ENCODE results near the gene COBL.

COBL gene

GRCh38 chr7:51146816-51147586, 169.6 kb downstream of the COBL start:
- TF ChIP-seq, protein P1, sequence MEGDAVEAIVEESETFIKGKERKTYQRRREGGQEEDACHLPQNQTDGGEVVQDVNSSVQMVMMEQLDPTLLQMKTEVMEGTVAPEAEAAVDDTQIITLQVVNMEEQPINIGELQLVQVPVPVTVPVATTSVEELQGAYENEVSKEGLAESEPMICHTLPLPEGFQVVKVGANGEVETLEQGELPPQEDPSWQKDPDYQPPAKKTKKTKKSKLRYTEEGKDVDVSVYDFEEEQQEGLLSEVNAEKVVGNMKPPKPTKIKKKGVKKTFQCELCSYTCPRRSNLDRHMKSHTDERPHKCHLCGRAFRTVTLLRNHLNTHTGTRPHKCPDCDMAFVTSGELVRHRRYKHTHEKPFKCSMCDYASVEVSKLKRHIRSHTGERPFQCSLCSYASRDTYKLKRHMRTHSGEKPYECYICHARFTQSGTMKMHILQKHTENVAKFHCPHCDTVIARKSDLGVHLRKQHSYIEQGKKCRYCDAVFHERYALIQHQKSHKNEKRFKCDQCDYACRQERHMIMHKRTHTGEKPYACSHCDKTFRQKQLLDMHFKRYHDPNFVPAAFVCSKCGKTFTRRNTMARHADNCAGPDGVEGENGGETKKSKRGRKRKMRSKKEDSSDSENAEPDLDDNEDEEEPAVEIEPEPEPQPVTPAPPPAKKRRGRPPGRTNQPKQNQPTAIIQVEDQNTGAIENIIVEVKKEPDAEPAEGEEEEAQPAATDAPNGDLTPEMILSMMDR (IDR thresholded peaks at IDR 0.05; ENCODE audit: low read depth, low read length, missing control alignments), result no peak
- no peak for DNase-seq (ENCODE audit: low read depth)
- H3K4me3 ChIP-seq (ENCODE audit: low read depth, low read length), result no peak overlapping the region
- in situ Hi-C loops (cut with HindIII; ENCODE audit: low sequenced_read_pairs), result loop anchor here (25.0 kb wide), 2 partner anchors 560 to 660 kb away; no protein-coding TSS in a partner anchor

DNA sequence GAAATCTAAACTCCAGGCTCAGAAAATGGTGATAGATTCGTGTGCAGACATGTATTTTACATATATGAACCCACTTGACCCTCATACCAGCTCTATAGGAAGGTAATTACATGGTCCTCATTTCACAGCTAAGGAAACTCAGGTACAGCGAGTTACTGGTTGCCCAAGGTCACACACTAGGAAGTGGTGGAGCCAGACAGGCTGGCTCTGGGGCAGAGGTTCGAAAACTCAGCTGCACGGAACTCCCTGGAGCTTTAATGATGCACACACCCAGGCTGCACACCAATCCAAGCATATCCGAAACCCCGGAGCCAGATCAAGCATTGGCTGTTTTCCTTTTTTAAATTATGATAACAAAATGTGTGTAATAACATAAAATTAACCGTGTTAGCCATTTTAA, 172.4 kb downstream of the COBL start:
- DNase-seq (ENCODE audit: low read depth), result no peak
- H3K4me3 ChIP-seq (ENCODE audit: low read depth, low read length), result no peak overlapping the region
- TF ChIP-seq, protein P1 (IDR thresholded peaks at IDR 0.05; ENCODE audit: low read depth, low read length, missing control alignments), result no peak
- in situ Hi-C loops (cut with HindIII; ENCODE audit: low sequenced_read_pairs), result loop anchor here (25.0 kb wide), 2 partner anchors 557 to 657 kb away; no protein-coding TSS in a partner anchor

GRCh38 chr7:51142741-51143385, 173.7 kb downstream of the COBL start:
- DNase-seq (ENCODE audit: low read depth), result no peak
- TF ChIP-seq, protein P1 (IDR thresholded peaks at IDR 0.05; ENCODE audit: low read depth, low read length, missing control alignments), result no peak
- H3K4me3 ChIP-seq (ENCODE audit: low read depth, low read length), result no peak overlapping the region
- in situ Hi-C loops (cut with HindIII; ENCODE audit: low sequenced_read_pairs), result loop anchor here (25.0 kb wide), 2 partner anchors 556 to 656 kb away; no protein-coding TSS in a partner anchor

- peak; percentile 9 for DNase-seq (ENCODE audit: low read depth)
These were observed 175.1 kb downstream of the COBL start for GRCh38 chr7:51141451-51142003.

GRCh38 chr7:51140199-51141164, 176.1 kb downstream of the COBL start:
- in situ Hi-C loops (cut with HindIII; ENCODE audit: low sequenced_read_pairs), result loop anchor here (25.0 kb wide), 2 partner anchors 553 to 653 kb away; no protein-coding TSS in a partner anchor
- TF ChIP-seq, protein P1 (IDR thresholded peaks at IDR 0.05; ENCODE audit: low read depth, low read length, missing control alignments), result no peak
- DNase-seq (ENCODE audit: low read depth), result no peak
- H3K4me3 ChIP-seq (ENCODE audit: low read depth, low read length), result no peak overlapping the region

More at GRCh38 chr7:51141451-51142003, 175.1 kb downstream of the COBL start:
- in situ Hi-C loops (cut with HindIII; ENCODE audit: low sequenced_read_pairs), result loop anchor here (25.0 kb wide), 2 partner anchors 554 to 654 kb away; no protein-coding TSS in a partner anchor
- TF ChIP-seq, protein P1 (IDR thresholded peaks at IDR 0.05; ENCODE audit: low read depth, low read length, missing control alignments), result peak; percentile 74
- no peak overlapping the region for H3K4me3 ChIP-seq (ENCODE audit: low read depth, low read length)
